ENCODE data around the gene MDFIC. TPM values are rescaled to one million over a fixed set of nuclear protein-coding genes. Genes with fewer than 3 reads are reported as not detected.

MDFIC gene
- polyA plus RNA-seq, 2 donors = 9.8 to 14.5 TPM

GRCh38 chr7:114901771-114902170 is 20.1 kb upstream of the MDFIC start:
- no peaks in the 10 kb centered on the region for H3K9me3 ChIP-seq (ENCODE audit: control insufficient read depth in 2 of 2, insufficient read depth in 1 of 2, low read depth in 1 of 2, low read length in 1 of 2)
- no peaks in the 10 kb centered on the region for H3K36me3 ChIP-seq (ENCODE audit: control insufficient read depth in 2 of 2, insufficient read depth in 2 of 2, low read length in 1 of 2)
- no peak overlapping the region for H3K27ac ChIP-seq (ENCODE audit: low read depth in 2 of 2, low read length in 1 of 2)
- H3K4me3 ChIP-seq (ENCODE audit: low read depth in 1 of 2, low read length in 2 of 2) = peak overlapping the region; percentile 20 to 26
- H3K4me1 ChIP-seq (ENCODE audit: control insufficient read depth in 2 of 2, insufficient read depth in 2 of 2, low read length in 1 of 2) = peaks cover 0 to 4% of the 10 kb centered on the region in 2 donors
- H3K27me3 ChIP-seq (ENCODE audit: control insufficient read depth in 1 of 2, insufficient read depth in 2 of 2, low read length in 2 of 2) = no peaks in the 10 kb centered on the region
- 49 to 53% methylated on average over 1 of the region's 1 CpG for WGBS, 2 donors

DNA sequence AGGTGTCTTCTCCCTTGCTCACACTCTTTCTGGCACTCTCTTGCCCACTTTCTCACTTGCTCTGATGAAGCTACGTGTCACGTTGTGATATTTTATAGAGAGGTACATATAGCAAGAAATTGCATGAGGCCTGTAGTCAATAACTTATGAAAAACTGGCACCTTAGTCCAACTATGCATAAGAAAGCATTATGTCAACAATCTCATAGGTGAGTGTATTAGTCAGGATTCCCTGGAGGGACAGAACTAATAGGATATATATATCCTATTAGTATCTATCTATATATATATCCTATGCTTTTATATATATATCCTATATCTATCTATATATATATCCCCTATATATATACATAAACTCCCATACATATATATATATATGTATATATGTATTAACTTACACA is 18.8 kb upstream of the MDFIC start:
- H3K36me3 ChIP-seq (ENCODE audit: control insufficient read depth in 2 of 2, insufficient read depth in 2 of 2, low read length in 1 of 2) = no peaks in the 10 kb centered on the region
- peak overlapping the region in 1 of 2 donors; percentile 29 for H3K27ac ChIP-seq (ENCODE audit: low read depth in 2 of 2, low read length in 1 of 2)
- WGBS, 2 donors = 94 to 95% methylated on average over 2 of the region's 2 CpGs
- H3K4me3 ChIP-seq (ENCODE audit: low read depth in 1 of 2, low read length in 2 of 2) = no peak overlapping the region
- peaks cover 0 to 4% of the 10 kb centered on the region in 2 donors for H3K4me1 ChIP-seq (ENCODE audit: control insufficient read depth in 2 of 2, insufficient read depth in 2 of 2, low read length in 1 of 2)
- H3K27me3 ChIP-seq (ENCODE audit: control insufficient read depth in 1 of 2, insufficient read depth in 2 of 2, low read length in 2 of 2) = no peaks in the 10 kb centered on the region
- no peaks in the 10 kb centered on the region for H3K9me3 ChIP-seq (ENCODE audit: control insufficient read depth in 2 of 2, insufficient read depth in 1 of 2, low read depth in 1 of 2, low read length in 1 of 2)

GRCh38 chr7:114910787-114911186 is 11.1 kb upstream of the MDFIC start:
- Histone ChIP-seq H3K27ac (ENCODE audit: low read depth in 2 of 2, low read length in 1 of 2) (no peak overlapping the region), H3K4me3 (ENCODE audit: low read depth in 1 of 2, low read length in 2 of 2) (no peak overlapping the region), H3K9me3 (ENCODE audit: control insufficient read depth in 2 of 2, insufficient read depth in 1 of 2, low read depth in 1 of 2, low read length in 1 of 2) (no peaks in the 10 kb centered on the region), H3K36me3 (ENCODE audit: control insufficient read depth in 2 of 2, insufficient read depth in 2 of 2, low read length in 1 of 2) (no peaks in the 10 kb centered on the region), H3K27me3 (ENCODE audit: control insufficient read depth in 1 of 2, insufficient read depth in 2 of 2, low read length in 2 of 2) (no peaks in the 10 kb centered on the region), H3K4me1 (ENCODE audit: control insufficient read depth in 2 of 2, insufficient read depth in 2 of 2, low read length in 1 of 2) (no peaks in the 10 kb centered on the region)
- WGBS, 2 donors = 67 to 71% methylated on average over 2 of the region's 2 CpGs

DNA sequence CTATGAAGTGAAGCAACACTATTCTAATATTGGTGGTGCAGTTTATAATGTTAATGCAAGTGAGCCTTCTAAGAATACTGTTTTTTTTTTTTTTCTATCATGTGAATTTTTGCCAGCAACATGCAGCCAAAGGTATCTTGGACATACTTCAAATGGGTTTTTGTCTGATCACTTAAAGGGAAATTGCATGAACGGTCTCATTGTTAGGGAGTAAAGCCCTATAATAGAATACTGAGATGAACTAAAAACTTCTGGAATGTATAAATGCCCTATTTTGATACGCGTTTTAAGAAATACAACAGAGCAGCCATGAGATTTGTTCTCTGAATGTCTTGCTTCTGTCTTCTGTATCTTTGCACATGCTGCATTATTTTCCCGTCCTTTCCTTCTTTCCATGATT is 10.5 kb upstream of the MDFIC start:
- Histone ChIP-seq H3K4me3 (ENCODE audit: low read depth in 1 of 2, low read length in 2 of 2) (no peak overlapping the region), H3K27ac (ENCODE audit: low read depth in 2 of 2, low read length in 1 of 2) (no peak overlapping the region), H3K27me3 (ENCODE audit: control insufficient read depth in 1 of 2, insufficient read depth in 2 of 2, low read length in 2 of 2) (no peaks in the 10 kb centered on the region), H3K36me3 (ENCODE audit: control insufficient read depth in 2 of 2, insufficient read depth in 2 of 2, low read length in 1 of 2) (no peaks in the 10 kb centered on the region), H3K4me1 (ENCODE audit: control insufficient read depth in 2 of 2, insufficient read depth in 2 of 2, low read length in 1 of 2) (no peaks in the 10 kb centered on the region), H3K9me3 (ENCODE audit: control insufficient read depth in 2 of 2, insufficient read depth in 1 of 2, low read depth in 1 of 2, low read length in 1 of 2) (no peaks in the 10 kb centered on the region)
- WGBS, 2 donors = 63 to 66% methylated on average over 4 of the region's 4 CpGs

- no peak overlapping the region for H3K27ac ChIP-seq (ENCODE audit: low read depth in 2 of 2, low read length in 1 of 2)
- H3K9me3 ChIP-seq (ENCODE audit: control insufficient read depth in 2 of 2, insufficient read depth in 1 of 2, low read depth in 1 of 2, low read length in 1 of 2) = no peaks in the 10 kb centered on the region
- H3K27me3 ChIP-seq (ENCODE audit: control insufficient read depth in 1 of 2, insufficient read depth in 2 of 2, low read length in 2 of 2) = no peaks in the 10 kb centered on the region
- H3K36me3 ChIP-seq (ENCODE audit: control insufficient read depth in 2 of 2, insufficient read depth in 2 of 2, low read length in 1 of 2) = no peaks in the 10 kb centered on the region
- no peak overlapping the region for H3K4me3 ChIP-seq (ENCODE audit: low read depth in 1 of 2, low read length in 2 of 2)
- H3K4me1 ChIP-seq (ENCODE audit: control insufficient read depth in 2 of 2, insufficient read depth in 2 of 2, low read length in 1 of 2) = no peaks in the 10 kb centered on the region
- 71 to 76% methylated on average over 6 of the region's 6 CpGs for WGBS, 2 donors
These were observed 5.5 kb upstream of the MDFIC start for GRCh38 chr7:114916261-114916892.

DNA sequence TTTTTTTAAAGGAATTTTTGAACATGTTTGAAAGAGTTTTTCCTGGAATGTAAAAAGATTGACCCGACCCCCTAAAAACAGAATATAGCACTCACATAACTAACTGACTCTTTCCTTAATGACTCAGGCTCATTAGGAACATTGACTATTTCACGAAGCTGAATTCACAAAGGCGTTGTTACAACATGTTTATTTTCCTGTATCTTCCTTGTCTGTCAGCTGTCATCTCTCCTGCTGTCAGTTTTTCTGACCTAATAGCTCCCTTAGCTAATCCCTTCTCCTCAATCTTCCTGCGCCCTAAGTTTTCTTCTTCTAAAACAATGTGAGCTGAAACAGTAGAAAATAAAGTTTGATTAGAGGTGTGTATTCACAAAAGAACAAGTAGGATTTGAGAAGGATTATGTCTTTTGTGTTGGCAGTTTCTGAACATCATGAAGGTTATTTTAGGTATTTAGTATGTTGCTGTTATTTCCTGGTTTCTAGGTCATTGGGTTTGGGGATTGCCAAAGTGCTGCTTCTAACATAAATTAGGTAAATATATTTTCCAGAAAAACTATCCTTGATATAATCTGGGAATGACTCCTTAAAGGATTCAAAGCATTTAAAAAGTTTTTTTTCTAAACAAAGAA is 4.6 kb upstream of the MDFIC start:
- Histone ChIP-seq H3K4me3 (ENCODE audit: low read depth in 1 of 2, low read length in 2 of 2) (no peak overlapping the region), H3K4me1 (ENCODE audit: control insufficient read depth in 2 of 2, insufficient read depth in 2 of 2, low read length in 1 of 2) (no peaks in the 10 kb centered on the region)
- WGBS, 2 donors = 39 to 50% methylated on average over 4 of the region's 4 CpGs

DNA sequence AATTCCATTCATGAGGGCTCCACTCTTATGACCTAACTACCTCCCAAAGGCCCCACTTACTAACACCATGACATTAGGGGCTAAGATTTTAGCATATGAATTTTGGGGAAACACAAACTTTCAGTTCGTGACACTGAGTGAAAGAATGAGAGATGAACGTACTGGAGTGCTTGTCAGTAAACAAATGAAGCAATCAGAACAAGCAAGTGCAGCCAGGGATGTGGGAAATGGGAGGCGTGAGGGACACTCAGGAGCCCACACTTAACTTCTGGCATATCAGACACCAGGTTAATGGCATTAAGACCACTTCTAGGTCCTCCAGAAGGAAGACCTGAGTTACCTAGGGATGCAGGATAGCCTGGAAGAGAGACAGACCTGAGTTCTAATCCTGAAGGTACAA is 2.3 kb upstream of the MDFIC start:
- Histone ChIP-seq H3K4me3 (ENCODE audit: low read depth in 1 of 2, low read length in 2 of 2) (no peak overlapping the region), H3K27me3 (ENCODE audit: control insufficient read depth in 1 of 2, insufficient read depth in 2 of 2, low read length in 2 of 2) (no peaks in the 10 kb centered on the region), H3K4me1 (ENCODE audit: control insufficient read depth in 2 of 2, insufficient read depth in 2 of 2, low read length in 1 of 2) (no peaks in the 10 kb centered on the region), H3K9me3 (ENCODE audit: control insufficient read depth in 2 of 2, insufficient read depth in 1 of 2, low read depth in 1 of 2, low read length in 1 of 2) (no peaks in the 10 kb centered on the region), H3K27ac (ENCODE audit: low read depth in 2 of 2, low read length in 1 of 2) (no peak overlapping the region), H3K36me3 (ENCODE audit: control insufficient read depth in 2 of 2, insufficient read depth in 2 of 2, low read length in 1 of 2) (no peaks in the 10 kb centered on the region)
- WGBS, 2 donors = 76 to 80% methylated on average over 3 of the region's 3 CpGs

More for the DNA sequence above, 4.6 kb upstream of the MDFIC start:
- Histone ChIP-seq H3K36me3 (ENCODE audit: control insufficient read depth in 2 of 2, insufficient read depth in 2 of 2, low read length in 1 of 2) (no peaks in the 10 kb centered on the region), H3K27ac (ENCODE audit: low read depth in 2 of 2, low read length in 1 of 2) (peak overlapping the region in 1 of 2 donors; percentile 40), H3K9me3 (ENCODE audit: control insufficient read depth in 2 of 2, insufficient read depth in 1 of 2, low read depth in 1 of 2, low read length in 1 of 2) (no peaks in the 10 kb centered on the region), H3K27me3 (ENCODE audit: control insufficient read depth in 1 of 2, insufficient read depth in 2 of 2, low read length in 2 of 2) (no peaks in the 10 kb centered on the region)

- Histone ChIP-seq H3K9me3 (ENCODE audit: control insufficient read depth in 2 of 2, insufficient read depth in 1 of 2, low read depth in 1 of 2, low read length in 1 of 2) (no peaks in the 10 kb centered on the region), H3K27ac (ENCODE audit: low read depth in 2 of 2, low read length in 1 of 2) (peak overlapping the region; percentile 90 to 92), H3K27me3 (ENCODE audit: control insufficient read depth in 1 of 2, insufficient read depth in 2 of 2, low read length in 2 of 2) (no peaks in the 10 kb centered on the region), H3K4me1 (ENCODE audit: control insufficient read depth in 2 of 2, insufficient read depth in 2 of 2, low read length in 1 of 2) (no peaks in the 10 kb centered on the region), H3K4me3 (ENCODE audit: low read depth in 1 of 2, low read length in 2 of 2) (peak overlapping the region; percentile 92 to 94), H3K36me3 (ENCODE audit: control insufficient read depth in 2 of 2, insufficient read depth in 2 of 2, low read length in 1 of 2) (no peaks in the 10 kb centered on the region)
- 42 to 49% methylated on average over 15 of the region's 15 CpGs for WGBS, 2 donors
These were observed 266 bp upstream of the MDFIC start for GRCh38 chr7:114921631-114922025.

DNA sequence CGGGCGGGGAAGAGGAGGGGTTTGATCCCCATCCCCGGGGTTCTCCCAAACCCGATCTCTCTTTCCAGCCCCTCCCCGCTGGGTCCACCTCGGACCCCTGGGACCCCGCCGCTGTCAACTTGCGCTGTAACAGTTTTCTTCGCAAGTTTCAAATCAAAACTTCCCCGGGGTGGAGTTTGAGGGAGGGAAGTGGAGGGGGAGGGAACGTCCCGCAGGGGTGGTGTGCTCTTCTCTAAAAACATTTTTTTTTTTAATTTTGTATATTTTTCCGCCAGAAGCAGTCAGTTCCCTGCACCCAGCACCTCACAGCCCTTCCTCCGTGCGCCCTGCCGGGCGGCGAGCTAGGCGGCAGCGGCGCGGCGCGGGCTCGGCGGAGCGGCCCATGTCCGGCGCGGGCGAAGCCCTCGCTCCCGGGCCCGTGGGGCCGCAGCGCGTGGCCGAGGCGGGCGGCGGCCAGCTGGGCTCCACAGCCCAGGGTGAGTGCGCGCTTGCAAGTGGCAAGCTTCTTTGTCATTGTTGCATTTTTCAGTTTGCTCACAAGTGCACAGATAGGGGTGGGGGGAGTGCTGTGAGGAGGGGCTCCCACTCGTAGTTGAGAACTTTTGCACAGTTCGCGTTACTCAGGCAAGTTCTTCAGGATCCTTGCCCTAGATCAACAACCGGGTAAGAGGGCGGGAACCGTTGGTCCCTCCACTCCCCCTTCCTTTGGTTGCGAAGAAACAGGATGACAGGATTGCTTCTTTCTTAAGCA is 933 bp downstream of the MDFIC start:
- Histone ChIP-seq H3K4me3 (ENCODE audit: low read depth in 1 of 2, low read length in 2 of 2) (peak overlapping the region; percentile 92 to 94), H3K27me3 (ENCODE audit: control insufficient read depth in 1 of 2, insufficient read depth in 2 of 2, low read length in 2 of 2) (no peaks in the 10 kb centered on the region)
- 1 to 2% methylated on average over 46 to 51 of the region's 51 CpGs for WGBS, 2 donors

More for the DNA sequence above, 933 bp downstream of the MDFIC start:
- no peaks in the 10 kb centered on the region for H3K9me3 ChIP-seq (ENCODE audit: control insufficient read depth in 2 of 2, insufficient read depth in 1 of 2, low read depth in 1 of 2, low read length in 1 of 2)
- no peaks in the 10 kb centered on the region for H3K36me3 ChIP-seq (ENCODE audit: control insufficient read depth in 2 of 2, insufficient read depth in 2 of 2, low read length in 1 of 2)
- H3K27ac ChIP-seq (ENCODE audit: low read depth in 2 of 2, low read length in 1 of 2) = peak overlapping the region; percentile 90 to 92
- H3K4me1 ChIP-seq (ENCODE audit: control insufficient read depth in 2 of 2, insufficient read depth in 2 of 2, low read length in 1 of 2) = no peaks in the 10 kb centered on the region
